AML-193 (cell line): Measurements from ENCODE around the gene ITGB1BP2.
"Not testable (repeated sequence)": the region's sequence is repeated elsewhere in the genome, so short reads cannot be mapped to it uniquely, and the experiment has no call there.

Experiments used
- DNase-seq, 2 experiments: peaks; one replicate each; lab custom pipeline; 2025; lab: John Stamatoyannopoulos, UW

ITGB1BP2 gene

GRCh38 chrX:71301195-71301924 lies at the start of gene ITGB1BP2:
Gene ITGB1BP2 (plus strand): TSS chrX:71301750. CDS start chrX:71301807, 57 bp downstream.
- DNase-seq, result no peak

DNA sequence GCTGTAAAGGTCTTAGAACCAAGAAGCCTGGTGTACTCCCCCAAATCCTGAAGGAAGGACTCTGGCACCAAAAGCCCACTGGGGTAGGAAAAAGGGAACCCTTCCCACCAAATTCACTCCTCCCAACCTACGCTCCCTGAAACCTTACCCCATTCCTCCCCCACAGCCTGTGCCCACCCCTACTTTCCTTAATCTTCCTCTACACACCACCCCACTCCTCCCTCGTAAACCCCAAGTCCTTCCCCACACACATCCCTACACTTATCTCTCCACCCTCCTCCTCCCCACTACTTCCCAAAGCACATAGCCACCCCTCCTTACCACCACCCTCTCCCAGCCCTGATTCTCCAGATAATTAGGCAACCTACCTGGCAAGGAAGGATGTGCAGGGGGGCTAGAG lies 49.3 kb upstream of the ITGB1BP2 start:
- no peak for DNase-seq

- DNase-seq, result peak in 1 of 2 experiments; percentile 25
Measured at GRCh38 chrX:71253253-71254091, 48.1 kb upstream of the ITGB1BP2 start.

DNA sequence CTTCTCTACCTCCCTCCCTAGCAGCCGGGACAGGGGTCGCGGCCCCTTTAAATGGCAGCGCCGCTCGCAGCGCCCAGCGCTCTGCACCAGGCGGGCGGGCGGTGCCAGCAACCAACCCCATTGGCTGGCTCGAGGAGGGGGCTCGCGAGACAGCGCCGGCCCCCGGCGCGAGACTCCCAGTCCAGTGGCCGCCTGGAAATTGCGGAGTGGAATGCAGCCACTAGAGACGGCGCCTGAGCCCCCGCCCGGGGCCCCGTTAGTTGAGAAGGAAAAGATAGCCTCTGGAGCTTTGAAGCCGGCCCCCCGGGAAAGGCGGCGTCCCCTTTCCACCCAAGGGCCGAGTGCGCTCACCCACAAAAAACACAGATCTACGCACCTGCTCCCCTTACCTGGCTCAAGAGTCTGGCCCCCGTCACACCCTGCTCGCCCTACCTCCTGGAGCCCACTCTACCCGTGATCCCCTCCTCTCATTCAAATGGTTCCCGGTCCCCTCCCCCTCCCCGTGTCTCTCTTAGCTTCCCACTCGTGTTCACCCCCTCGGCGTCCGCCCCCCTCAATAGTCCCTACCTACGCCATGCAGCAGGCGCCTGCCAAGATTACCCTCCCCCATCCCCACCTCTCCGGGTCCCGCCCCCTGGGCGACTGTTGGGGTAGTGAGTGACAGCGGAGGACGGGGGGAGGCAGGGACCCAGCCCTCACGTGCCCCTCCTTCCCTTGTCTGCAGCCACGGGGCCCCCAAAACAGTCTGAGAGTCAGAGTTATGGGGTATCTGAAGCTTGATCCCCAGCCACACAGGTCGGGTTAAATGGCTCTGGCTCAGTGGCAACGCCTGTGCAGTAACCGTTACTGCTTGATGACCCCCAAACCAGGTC lies 47.2 kb upstream of the ITGB1BP2 start, which contains the start of gene ZMYM3:
Gene ZMYM3, minus strand, starts transcription at position 49 of the 872 bp plus-strand sequence. CDS start 885 bp downstream, outside the sequence.
- peak; percentile 56 to 67 for DNase-seq

- no peak for DNase-seq
Measured at GRCh38 chrX:71256051-71256450, 45.5 kb upstream of the ITGB1BP2 start.

DNA sequence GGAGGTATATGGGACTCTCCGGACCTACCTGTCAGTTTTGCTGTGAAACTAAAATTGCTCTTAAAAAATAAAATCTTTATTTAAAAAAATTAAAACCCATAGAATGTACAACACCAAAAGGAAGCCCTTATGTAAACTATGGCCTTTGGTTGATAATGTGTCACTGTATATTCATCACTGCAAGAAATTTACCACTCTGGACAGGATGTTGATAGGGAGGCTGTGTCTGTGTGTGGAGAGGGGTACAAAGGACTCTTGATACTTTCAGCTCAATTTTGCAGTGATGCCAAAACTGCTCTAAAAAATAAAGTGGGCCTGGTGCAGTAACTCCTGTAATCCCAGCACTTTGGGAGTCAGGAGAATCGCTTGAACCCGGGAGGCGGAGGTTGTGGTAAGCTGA lies 44.7 kb upstream of the ITGB1BP2 start:
- DNase-seq, result no peak

GRCh38 chrX:71268624-71269023 lies 32.9 kb upstream of the ITGB1BP2 start:
- not testable (repeated sequence) for DNase-seq

- DNase-seq, result no peak
Measured at GRCh38 chrX:71269801-71270395, 31.7 kb upstream of the ITGB1BP2 start.

- not testable (repeated sequence) for DNase-seq
Measured at GRCh38 chrX:71272313-71272712, 29.2 kb upstream of the ITGB1BP2 start.

DNA sequence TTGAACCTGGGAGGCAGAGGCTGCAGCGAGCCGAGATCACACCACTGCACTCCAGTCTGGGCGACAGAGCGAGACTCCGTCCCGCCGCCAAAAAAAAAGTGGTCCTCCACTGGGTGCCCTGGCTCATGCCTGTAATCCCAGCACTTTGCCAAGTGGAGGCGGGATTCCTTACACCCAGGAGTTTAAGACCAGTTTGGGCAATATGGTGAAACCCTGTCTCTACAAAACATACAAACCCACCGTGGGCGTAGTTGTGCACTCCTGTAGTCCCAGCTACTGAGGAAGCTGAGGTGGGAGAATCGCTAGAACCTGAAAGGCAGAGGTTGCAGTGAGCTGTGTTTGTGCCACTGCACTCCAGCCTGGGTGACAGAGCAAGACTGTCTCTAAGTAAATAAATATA lies 20.2 kb upstream of the ITGB1BP2 start:
- DNase-seq, result not testable (repeated sequence)

GRCh38 chrX:71282514-71283402 lies 18.8 kb upstream of the ITGB1BP2 start:
- DNase-seq, result peak in 1 of 2 experiments; percentile 71

- peak; percentile 85 for DNase-seq
Measured at GRCh38 chrX:71283403-71284143, 18.0 kb upstream of the ITGB1BP2 start, which contains the start of gene NONO. Gene NONO (plus strand): TSS chrX:71283635. CDS start chrX:71290638, 7,003 bp downstream.

- no peak for DNase-seq
Measured at GRCh38 chrX:71285929-71286328, 15.6 kb upstream of the ITGB1BP2 start.

DNA sequence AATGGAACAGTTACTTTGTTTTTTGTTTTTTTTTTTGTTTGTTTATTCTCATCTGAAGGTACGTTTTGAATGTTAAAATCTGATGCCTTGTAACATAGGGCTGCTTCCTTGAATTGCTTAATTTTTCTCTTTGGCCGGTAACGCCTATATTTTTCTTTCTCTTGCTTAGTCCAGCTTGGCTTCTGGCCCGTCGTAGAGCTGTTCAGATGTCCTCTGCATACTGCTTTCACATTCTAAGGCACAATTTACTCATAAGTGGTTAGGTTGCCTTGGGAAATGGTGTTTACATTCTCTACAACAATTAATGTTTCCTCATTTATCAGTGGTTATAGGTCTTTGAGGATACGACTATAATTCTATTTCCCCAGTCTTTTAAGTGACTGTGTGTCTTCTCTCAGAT lies 10.2 kb upstream of the ITGB1BP2 start:
- no peak for DNase-seq

- no peak for DNase-seq
Measured at GRCh38 chrX:71292669-71293365, 8.7 kb upstream of the ITGB1BP2 start.

DNA sequence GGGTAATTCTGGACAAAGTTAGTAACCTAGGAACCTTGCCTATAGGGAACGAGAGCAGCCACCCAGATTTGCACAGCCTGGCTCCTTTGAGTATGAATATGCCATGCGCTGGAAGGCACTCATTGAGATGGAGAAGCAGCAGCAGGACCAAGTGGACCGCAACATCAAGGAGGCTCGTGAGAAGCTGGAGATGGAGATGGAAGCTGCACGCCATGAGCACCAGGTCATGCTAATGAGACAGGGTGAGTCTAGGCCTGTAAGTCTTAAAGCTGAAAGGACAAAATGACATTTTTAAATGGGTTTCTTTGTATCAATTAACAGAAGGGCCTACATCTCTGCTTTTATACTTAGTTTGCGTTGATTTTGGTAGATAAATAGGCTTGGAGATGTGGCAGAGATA lies 4.7 kb upstream of the ITGB1BP2 start:
- DNase-seq, result no peak

GRCh38 chrX:71298119-71298518 lies 3.4 kb upstream of the ITGB1BP2 start:
- DNase-seq, result no peak

DNA sequence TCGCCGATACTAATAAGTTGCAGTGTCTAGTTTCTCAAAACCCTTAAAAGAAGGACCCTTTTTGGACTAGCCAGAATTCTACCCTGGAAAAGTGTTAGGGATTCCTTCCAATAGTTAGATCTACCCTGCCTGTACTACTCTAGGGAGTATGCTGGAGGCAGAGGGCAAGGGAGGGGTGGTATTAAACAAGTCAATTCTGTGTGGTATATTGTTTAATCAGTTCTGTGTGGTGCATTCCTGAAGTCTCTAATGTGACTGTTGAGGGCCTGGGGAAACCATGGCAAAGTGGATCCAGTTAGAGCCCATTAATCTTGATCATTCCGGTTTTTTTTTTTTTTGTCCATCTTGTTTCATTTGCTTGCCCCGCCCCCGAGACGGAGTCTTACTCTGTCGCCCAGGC lies 1.5 kb upstream of the ITGB1BP2 start:
- not testable (repeated sequence) for DNase-seq

GRCh38 chrX:71300495-71300894 lies 1.1 kb upstream of the ITGB1BP2 start:
- DNase-seq, result not testable (repeated sequence)
